Measurements from ENCODE around the gene PRR5L.

GRCh38 chr11:36488096-36488495 is 192.0 kb downstream of the PRR5L start:
- TF ChIP-seq CTCF (IDR thresholded peaks at IDR 0.05; ENCODE audit: low read depth, low read length) = no peak
- TF ChIP-seq EZH2phosphoT487 (IDR thresholded peaks at IDR 0.05; ENCODE audit: low read depth) = no peak
